Parathyroid adenoma (tissue), 2 donors: ENCODE results near the gene NUDT14.

ENCODE experiments used
- H2AFZ ChIP-seq: fragments of 300-600 bp; sonication (generic); one replicate; pipeline ENCODE4 v1.7.0; 2017; ENCODE audit warnings: antibody characterized with exemption, mild to moderate bottlenecking
- H3K27ac ChIP-seq: fragments of 300-600 bp; sonication (generic); one replicate; pipeline ENCODE4 v1.7.0; 2017
- H3K27me3 ChIP-seq: fragments of 300-600 bp; sonication (generic); one replicate; pipeline ENCODE4 v1.7.0; 2017; ENCODE audit warnings: low read length; ENCODE audit not compliant: control insufficient read depth, insufficient read depth
- H3K36me3 ChIP-seq: fragments of 300-600 bp; sonication (generic); one replicate; pipeline ENCODE4 v1.7.0; 2017; ENCODE audit warnings: low read length; ENCODE audit not compliant: control insufficient read depth, insufficient read depth
- H3K4me1 ChIP-seq: fragments of 300-600 bp; sonication (generic); one replicate; pipeline ENCODE4 v1.7.0; 2017; ENCODE audit warnings: control low read depth
- H3K4me2 ChIP-seq: fragments of 300-600 bp; sonication (generic); one replicate; pipeline ENCODE4 v1.7.0; 2017; ENCODE audit warnings: low read length
- H3K4me3 ChIP-seq: fragments of 300-600 bp; sonication (generic); one replicate; pipeline ENCODE4 v1.7.0; 2017; ENCODE audit warnings: low read depth, low read length
- H3K79me2 ChIP-seq: fragments of 300-600 bp; sonication (generic); one replicate; pipeline ENCODE4 v1.7.0; 2017; ENCODE audit warnings: control low read depth
- H3K9ac ChIP-seq: fragments of 300-600 bp; sonication (generic); one replicate; pipeline ENCODE4 v1.7.0; 2017; ENCODE audit warnings: mild to moderate bottlenecking
- H3K9me3 ChIP-seq: fragments of 300-600 bp; sonication (generic); one replicate; pipeline ENCODE4 v1.7.0; 2017; ENCODE audit warnings: low read length; ENCODE audit not compliant: control insufficient read depth
- CTCF ChIP-seq: fragments of 300-600 bp; sonication (generic); IDR thresholded peaks from one replicate; pipeline ENCODE4 v1.7.0; 2017; ENCODE audit warnings: antibody characterized with exemption, mild to moderate bottlenecking
- donor health status: primary hyperparathyroidism.

The NUDT14 gene

GRCh38 chr14:105208738-105209075, 27.6 kb upstream of the NUDT14 start:
- Histone ChIP-seq H3K27ac (no peak overlapping the region), H3K4me3 (no peak overlapping the region), H3K4me2 (no peak overlapping the region), H3K79me2 (no peaks in the 10 kb centered on the region), H3K9ac (no peak overlapping the region), H3K4me1 (peaks cover 24% of the 10 kb centered on the region), H3K27me3 (no peaks in the 10 kb centered on the region), H3K9me3 (no peaks in the 10 kb centered on the region), H3K36me3 (no peaks in the 10 kb centered on the region), H2AFZ (no peak overlapping the region)
- no peak for TF ChIP-seq CTCF

- Histone ChIP-seq H3K4me3 (no peak overlapping the region), H3K4me2 (no peak overlapping the region), H3K27ac (no peak overlapping the region), H3K36me3 (no peaks in the 10 kb centered on the region), H3K27me3 (no peaks in the 10 kb centered on the region), H3K4me1 (peaks cover 27% of the 10 kb centered on the region), H3K9ac (no peak overlapping the region), H3K9me3 (no peaks in the 10 kb centered on the region), H2AFZ (no peak overlapping the region), H3K79me2 (no peaks in the 10 kb centered on the region)
- TF ChIP-seq CTCF, result no peak
Observed at GRCh38 chr14:105207996-105208737, 27.1 kb upstream of the NUDT14 start.

- no peak overlapping the region for H3K4me2 ChIP-seq
- TF ChIP-seq CTCF, result no peak
- H3K9me3 ChIP-seq, result no peaks in the 10 kb centered on the region
- no peaks in the 10 kb centered on the region for H3K36me3 ChIP-seq
- H3K4me3 ChIP-seq, result no peak overlapping the region
- peaks cover 29% of the 10 kb centered on the region for H3K4me1 ChIP-seq
- no peaks in the 10 kb centered on the region for H3K79me2 ChIP-seq
- no peaks in the 10 kb centered on the region for H3K27me3 ChIP-seq
- no peak overlapping the region for H2AFZ ChIP-seq
- no peak overlapping the region for H3K27ac ChIP-seq
- H3K9ac ChIP-seq, result no peak overlapping the region
Observed at GRCh38 chr14:105207460-105207901, 26.4 kb upstream of the NUDT14 start.

GRCh38 chr14:105206873-105207272, 25.8 kb upstream of the NUDT14 start:
- no peak overlapping the region for H3K4me2 ChIP-seq
- no peaks in the 10 kb centered on the region for H3K36me3 ChIP-seq
- peaks cover 29% of the 10 kb centered on the region for H3K4me1 ChIP-seq
- no peak for TF ChIP-seq CTCF
- H3K9ac ChIP-seq, result no peak overlapping the region
- no peak overlapping the region for H3K27ac ChIP-seq
- no peak overlapping the region for H3K4me3 ChIP-seq
- H2AFZ ChIP-seq, result no peak overlapping the region
- no peaks in the 10 kb centered on the region for H3K27me3 ChIP-seq
- no peaks in the 10 kb centered on the region for H3K9me3 ChIP-seq
- H3K79me2 ChIP-seq, result no peaks in the 10 kb centered on the region

GRCh38 chr14:105205673-105206208, 24.6 kb upstream of the NUDT14 start:
- H3K9me3 ChIP-seq, result no peaks in the 10 kb centered on the region
- no peak overlapping the region for H3K9ac ChIP-seq
- H3K27me3 ChIP-seq, result no peaks in the 10 kb centered on the region
- no peak overlapping the region for H2AFZ ChIP-seq
- no peak for TF ChIP-seq CTCF
- no peak overlapping the region for H3K4me3 ChIP-seq
- H3K4me2 ChIP-seq, result no peak overlapping the region
- H3K4me1 ChIP-seq, result peaks cover 29% of the 10 kb centered on the region
- no peaks in the 10 kb centered on the region for H3K79me2 ChIP-seq
- H3K36me3 ChIP-seq, result no peaks in the 10 kb centered on the region
- no peak overlapping the region for H3K27ac ChIP-seq
